Head of caudate nucleus (tissue), 42 donors: Measurements from ENCODE around the gene TAF1.
"Not testable (repeated sequence)": the region's sequence is repeated elsewhere in the genome, so short reads cannot be mapped to it uniquely, and the experiment has no call there.

Experiments
- DNase-seq, 42 donors: peaks; one replicate each; pipeline versions ENCODE4 v3.0.0 to v3.0.0-alpha.2; 2020 to 2021; ENCODE audit warnings: mixed read lengths in 7 of 42
- intact Hi-C: fragments of 100-400 bp; cut with DNase I; formaldehyde crosslinking; loops from one replicate; pipeline ENCODE4 v1.15.0; 2022

TAF1 gene

GRCh38 chrX:71365875-71366673, at the start of gene TAF1:
TSS of gene TAF1 (plus strand) at chrX:71366357. CDS start at chrX:71366375, 18 bp downstream.
- peak; percentile 88 to 98 (median 95) for DNase-seq
- intact Hi-C loops: no loop called here

GRCh38 chrX:71316959-71317358, 49.2 kb upstream of the TAF1 start:
- DNase-seq, intact Hi-C loops: not testable (repeated sequence)

- intact Hi-C loops: no loop called here
- no peak for DNase-seq
Measured at GRCh38 chrX:71320126-71320525, 46.0 kb upstream of the TAF1 start.

- intact Hi-C loops: no loop called here
Measured at GRCh38 chrX:71321731-71322130, 44.4 kb upstream of the TAF1 start.

GRCh38 chrX:71324452-71324851, 41.7 kb upstream of the TAF1 start:
- intact Hi-C loops, DNase-seq: not testable (repeated sequence)

More at GRCh38 chrX:71321731-71322130, 44.4 kb upstream of the TAF1 start:
- no peak for DNase-seq

- DNase-seq: no peak
- intact Hi-C loops: no loop called here
Measured at GRCh38 chrX:71326394-71326793, 39.8 kb upstream of the TAF1 start.

GRCh38 chrX:71349151-71349665, 16.9 kb upstream of the TAF1 start:
- intact Hi-C loops, DNase-seq: not testable (repeated sequence)

- DNase-seq, intact Hi-C loops: not testable (repeated sequence)
Measured at GRCh38 chrX:71349867-71350266, 16.3 kb upstream of the TAF1 start.

GRCh38 chrX:71352439-71352838, 13.7 kb upstream of the TAF1 start:
- intact Hi-C loops: not testable (repeated sequence)

GRCh38 chrX:71364221-71364620, 1.9 kb upstream of the TAF1 start:
- intact Hi-C loops: no loop called here
- DNase-seq: no peak

More at GRCh38 chrX:71352439-71352838, 13.7 kb upstream of the TAF1 start:
- DNase-seq: not testable (repeated sequence)

- peak in 4 of 42 donors; percentile 10 to 41 (median 16) for DNase-seq
- intact Hi-C loops: no loop called here
Measured at GRCh38 chrX:71365356-71365874, 742 bp upstream of the TAF1 start.

- intact Hi-C loops: no loop called here
- peak in 30 of 42 donors; percentile 4 to 49 (median 22) for DNase-seq
Measured at GRCh38 chrX:71366674-71367256, 608 bp downstream of the TAF1 start.

- DNase-seq: no peak
- intact Hi-C loops: no loop called here
Measured at GRCh38 chrX:71367396-71367795, 1.2 kb downstream of the TAF1 start.

- intact Hi-C loops: no loop called here
- no peak for DNase-seq
Measured at GRCh38 chrX:71372388-71372787, 6.2 kb downstream of the TAF1 start.

GRCh38 chrX:71378732-71379131, 12.6 kb downstream of the TAF1 start:
- no peak for DNase-seq
- intact Hi-C loops: no loop called here

- intact Hi-C loops: not testable (repeated sequence)
Measured at GRCh38 chrX:71391725-71392124, 25.6 kb downstream of the TAF1 start.

GRCh38 chrX:71393919-71394318, 27.8 kb downstream of the TAF1 start:
- no peak for DNase-seq
- intact Hi-C loops: no loop called here

More at GRCh38 chrX:71391725-71392124, 25.6 kb downstream of the TAF1 start:
- DNase-seq: not testable (repeated sequence)

GRCh38 chrX:71396576-71396975, 30.4 kb downstream of the TAF1 start:
- intact Hi-C loops: no loop called here
- no peak for DNase-seq

GRCh38 chrX:71400710-71401109, 34.6 kb downstream of the TAF1 start:
- no peak for DNase-seq
- intact Hi-C loops: no loop called here

- intact Hi-C loops: not testable (repeated sequence)
Measured at GRCh38 chrX:71416260-71416659, 50.1 kb downstream of the TAF1 start.

More at GRCh38 chrX:71416260-71416659, 50.1 kb downstream of the TAF1 start:
- DNase-seq: not testable (repeated sequence)
